HG02759 (cell line): Measurements from ENCODE around the gene FBXL20.

Experiments
- ATAC-seq: cut with Tn5 transposase; IDR thresholded peaks from one replicate; pipeline ENCODE4 v1.9.1; 2021; ENCODE audit warnings: mild to moderate bottlenecking, moderate library complexity; ENCODE audit not compliant: unreplicated experiment

The FBXL20 gene

GRCh38 chr17:39229274-39229913, 172.0 kb downstream of the FBXL20 start:
- ATAC-seq: no peak

GRCh38 chr17:39227364-39227919, 174.0 kb downstream of the FBXL20 start:
- no peak for ATAC-seq

GRCh38 chr17:39225959-39226683, 175.3 kb downstream of the FBXL20 start:
- no peak for ATAC-seq

- no peak for ATAC-seq
Measured at GRCh38 chr17:39225308-39225958, 176.0 kb downstream of the FBXL20 start, which contains the start of gene STAC2. Gene STAC2, minus strand, starts transcription at chr17:39225945. Its CDS starts 443 bp downstream, at chr17:39225502.

- ATAC-seq: no peak
Measured at GRCh38 chr17:39224778-39225307, 176.6 kb downstream of the FBXL20 start.

- no peak for ATAC-seq
Measured at GRCh38 chr17:39223907-39224777, 177.3 kb downstream of the FBXL20 start.

GRCh38 chr17:39222866-39223834, 178.3 kb downstream of the FBXL20 start:
- ATAC-seq: no peak

GRCh38 chr17:39222151-39222550, 179.3 kb downstream of the FBXL20 start:
- no peak for ATAC-seq

GRCh38 chr17:39221572-39221971, 179.9 kb downstream of the FBXL20 start:
- ATAC-seq: no peak

GRCh38 chr17:39219647-39220154, 181.7 kb downstream of the FBXL20 start:
- no peak for ATAC-seq

- no peak for ATAC-seq
Measured at GRCh38 chr17:39218906-39219305, 182.5 kb downstream of the FBXL20 start.

GRCh38 chr17:39217734-39218369, 183.6 kb downstream of the FBXL20 start:
- no peak for ATAC-seq

GRCh38 chr17:39213852-39214251, 187.6 kb downstream of the FBXL20 start:
- ATAC-seq: no peak

GRCh38 chr17:39212841-39213480, 188.5 kb downstream of the FBXL20 start:
- ATAC-seq: no peak

- ATAC-seq: no peak
Measured at GRCh38 chr17:39212195-39212810, 189.1 kb downstream of the FBXL20 start.

- ATAC-seq: no peak
Measured at GRCh38 chr17:39210093-39210434, 191.4 kb downstream of the FBXL20 start.

GRCh38 chr17:39209317-39210092, 191.9 kb downstream of the FBXL20 start:
- ATAC-seq: no peak
